Measurements from ENCODE around the gene BRSK1.

GRCh38 chr19:55322204-55322885 is 38.5 kb downstream of the BRSK1 start:
- TF ChIP-seq CTCF (IDR thresholded peaks at IDR 0.05) (no peak), POLR2A (IDR thresholded peaks at IDR 0.05) (no peak), EP300 (IDR thresholded peaks at IDR 0.05) (no peak)
